ENCODE data around the gene PSMB5.

Gene PSMB5

DNA sequence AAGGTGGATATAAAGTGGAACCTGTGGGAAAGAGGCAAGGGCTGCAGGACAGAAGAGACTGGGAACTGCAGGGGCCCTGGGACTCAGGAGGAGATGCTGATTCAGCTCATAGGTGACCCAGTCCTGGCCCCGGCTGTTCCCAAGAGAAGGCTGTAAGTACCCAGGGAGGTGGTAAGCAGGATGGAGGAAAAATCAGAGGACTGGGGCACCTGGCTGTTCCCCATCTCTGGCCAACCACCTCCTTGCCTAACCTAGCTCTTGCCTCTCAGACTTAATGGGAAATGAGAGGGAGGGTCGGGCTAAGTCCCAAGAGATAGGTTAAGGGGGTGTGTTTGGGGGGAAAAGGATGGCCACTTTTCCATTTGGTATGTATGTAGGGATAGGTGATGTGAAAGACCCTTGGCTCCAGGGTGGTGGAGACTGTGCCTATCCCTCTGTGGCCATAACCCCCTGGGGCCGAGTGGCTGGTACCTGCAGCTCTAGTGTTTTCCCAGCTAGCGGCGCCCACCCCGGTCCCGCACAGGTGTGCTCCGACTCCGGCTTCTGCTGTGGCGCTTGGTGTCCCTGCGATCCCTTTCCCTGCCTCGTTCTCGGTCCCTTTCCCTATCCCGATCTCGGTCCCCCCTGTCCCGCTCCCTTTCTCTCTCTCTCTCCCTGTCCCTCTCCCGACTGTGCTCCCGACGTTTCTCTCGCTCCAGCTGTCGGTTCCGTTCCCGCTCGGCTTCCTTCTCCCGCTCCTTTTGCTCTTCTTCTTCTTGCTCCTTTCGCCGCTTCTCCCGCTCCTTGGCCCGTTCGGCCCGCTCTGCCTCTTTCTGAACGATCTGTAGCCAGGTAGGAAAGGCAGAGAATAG, 24.2 kb upstream of the PSMB5 start:
- no peak for DNase-seq

DNA sequence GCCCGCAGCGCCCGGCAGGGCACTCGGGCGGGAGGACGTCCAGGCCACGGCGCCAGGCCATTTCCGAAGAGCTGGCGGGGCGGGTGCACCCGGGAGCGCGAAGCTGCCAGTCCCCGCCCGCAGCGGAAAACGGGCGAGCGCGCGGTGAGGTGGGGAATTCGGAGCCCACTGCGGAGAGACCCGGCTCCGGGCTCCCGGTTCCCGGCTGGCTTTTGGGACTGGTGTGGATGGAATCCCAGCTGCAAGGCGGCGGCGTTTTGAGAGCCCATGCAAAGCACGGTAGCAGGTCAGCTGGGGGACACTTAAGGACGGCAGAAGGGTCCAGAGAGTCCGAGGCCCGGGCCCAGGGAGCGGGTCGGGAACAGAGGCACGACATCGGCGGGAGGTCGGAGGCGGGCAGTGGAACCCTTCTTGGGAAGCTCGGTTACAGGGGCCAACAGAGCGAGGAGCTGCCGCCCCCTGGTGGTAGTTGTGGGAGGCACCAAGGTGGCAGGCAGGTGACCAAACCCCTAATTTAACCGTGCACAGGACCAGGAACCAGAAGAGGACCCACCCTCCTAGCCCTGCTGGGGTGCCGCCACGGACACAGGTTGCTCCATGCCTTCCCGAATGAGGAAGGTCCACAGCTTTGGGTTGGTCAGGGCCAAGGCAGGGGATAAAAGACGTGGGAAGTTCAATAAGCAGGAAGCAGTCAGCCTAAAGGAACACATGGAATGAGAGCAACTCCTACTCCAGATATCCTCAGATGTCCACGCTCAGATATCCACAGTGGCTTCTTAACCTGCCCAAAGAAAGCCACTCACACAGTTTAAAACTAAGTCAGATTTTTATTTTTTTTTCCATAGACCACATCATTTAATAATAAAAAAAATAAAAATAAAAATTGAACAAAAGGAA, 23.3 kb upstream of the PSMB5 start:
- peak; percentile 59 for DNase-seq

GRCh38 chr14:23056956-23057756, 22.5 kb upstream of the PSMB5 start, which contains the start of gene CDH24:
Gene CDH24, minus strand, starts transcription at chr14:23057520. Its CDS starts 1,787 bp downstream, at chr14:23055733.
- DNase-seq, result peak; percentile 77

GRCh38 chr14:23056145-23056955, 21.6 kb upstream of the PSMB5 start:
- peak; percentile 53 for DNase-seq

- DNase-seq, result no peak
These were observed 21.0 kb upstream of the PSMB5 start for GRCh38 chr14:23055621-23056144.

GRCh38 chr14:23055147-23055550, 20.4 kb upstream of the PSMB5 start:
- no peak for DNase-seq

DNA sequence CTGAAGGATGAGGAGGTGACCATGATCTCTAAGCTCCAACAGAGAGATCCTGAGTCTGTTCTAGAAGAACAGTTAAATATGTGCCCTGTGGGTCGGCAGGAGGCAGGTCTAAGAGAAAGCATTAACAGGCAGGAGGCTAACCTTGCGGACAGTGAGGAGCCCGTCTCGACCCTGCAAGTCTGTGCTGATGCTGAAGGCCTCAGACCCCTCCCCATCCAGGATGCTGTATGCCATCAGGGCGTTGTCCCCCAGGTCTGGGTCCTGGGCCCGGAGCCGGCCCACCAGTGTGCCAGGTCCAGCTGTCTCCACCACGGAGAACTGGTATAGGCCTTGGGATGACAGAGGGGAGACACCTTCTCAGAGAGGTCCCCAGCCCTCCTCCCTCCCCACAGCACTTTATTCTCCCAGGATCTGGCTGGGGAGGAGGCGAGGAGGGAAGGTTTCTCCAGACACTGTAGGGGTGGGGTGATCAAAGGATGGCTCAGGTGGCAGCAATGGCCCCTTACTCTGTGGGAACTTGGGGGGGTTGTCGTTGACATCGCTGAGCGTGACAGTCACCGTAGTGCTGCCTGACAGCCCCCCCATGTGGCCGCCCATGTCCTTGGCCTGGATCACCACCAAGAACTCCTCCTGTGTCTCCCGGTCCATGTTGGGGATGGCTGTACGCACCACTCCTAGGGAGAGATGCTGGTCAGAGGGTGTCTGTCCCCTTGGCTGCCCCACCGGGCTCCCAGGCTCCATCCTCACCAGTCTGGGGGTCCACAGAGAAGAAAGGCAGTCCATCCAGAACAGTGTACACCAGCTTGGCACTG, 19.5 kb upstream of the PSMB5 start:
- no peak for DNase-seq

- DNase-seq, result no peak
These were observed 18.7 kb upstream of the PSMB5 start for GRCh38 chr14:23053426-23053825.

DNA sequence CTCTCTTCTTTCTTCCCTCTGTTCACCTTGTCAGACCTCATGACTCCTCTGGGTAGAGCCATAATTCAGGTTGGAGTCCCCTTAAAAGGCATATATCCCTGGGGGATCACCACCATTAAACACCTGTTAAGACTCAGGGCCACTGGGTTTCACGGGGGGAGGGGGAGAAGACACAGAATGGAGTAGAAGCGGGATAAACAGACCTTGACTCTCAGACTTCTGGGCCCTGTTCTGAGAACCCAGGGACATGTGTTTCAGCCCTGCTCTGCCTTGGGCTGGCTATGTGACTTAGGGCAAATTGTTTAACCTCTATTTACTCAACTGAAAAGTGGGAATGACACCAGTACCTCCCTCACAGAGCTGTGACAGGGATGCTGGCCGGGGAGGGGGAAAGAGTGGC, 18.0 kb upstream of the PSMB5 start:
- DNase-seq, result no peak

GRCh38 chr14:23052182-23052623, 17.5 kb upstream of the PSMB5 start:
- no peak for DNase-seq

DNA sequence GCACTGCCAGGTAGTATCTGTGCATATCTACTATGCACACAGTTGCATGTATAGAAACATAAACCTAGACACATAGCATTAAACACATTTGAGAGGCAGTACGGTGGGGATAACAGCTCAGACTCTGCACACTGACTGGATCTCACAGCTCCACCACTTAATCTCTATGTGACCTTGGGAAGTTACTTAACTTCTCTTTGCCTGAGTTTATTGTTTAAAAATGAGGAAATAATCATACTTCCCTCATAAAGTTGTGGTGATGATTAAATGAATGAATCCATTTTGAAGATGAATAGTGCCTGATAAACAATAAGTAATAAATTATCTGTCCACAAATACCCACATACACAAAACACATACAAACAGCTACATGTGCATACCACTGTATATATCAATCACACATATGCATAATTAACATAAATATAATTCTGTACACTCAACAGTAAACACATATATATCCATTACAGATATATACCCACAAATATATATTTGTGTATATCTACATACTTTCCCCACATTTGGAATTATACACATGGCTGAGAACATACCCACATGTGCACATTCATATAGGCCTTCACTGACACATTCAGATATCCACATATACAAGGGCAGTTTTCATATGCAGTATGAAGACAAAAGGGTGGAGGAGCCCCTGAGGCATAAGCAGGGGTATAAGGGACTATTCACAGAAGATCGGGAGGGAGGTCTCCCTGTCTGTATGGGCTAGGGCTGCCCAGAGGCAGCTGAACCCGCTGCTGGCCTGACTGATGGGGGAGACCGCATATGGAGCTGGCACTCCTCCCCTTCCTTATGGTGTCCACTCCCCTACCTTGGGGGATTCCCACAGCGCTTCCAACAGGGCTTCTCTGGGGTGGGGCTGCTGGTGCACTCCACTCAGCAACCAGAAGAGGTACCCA, 16.7 kb upstream of the PSMB5 start:
- no peak for DNase-seq

DNA sequence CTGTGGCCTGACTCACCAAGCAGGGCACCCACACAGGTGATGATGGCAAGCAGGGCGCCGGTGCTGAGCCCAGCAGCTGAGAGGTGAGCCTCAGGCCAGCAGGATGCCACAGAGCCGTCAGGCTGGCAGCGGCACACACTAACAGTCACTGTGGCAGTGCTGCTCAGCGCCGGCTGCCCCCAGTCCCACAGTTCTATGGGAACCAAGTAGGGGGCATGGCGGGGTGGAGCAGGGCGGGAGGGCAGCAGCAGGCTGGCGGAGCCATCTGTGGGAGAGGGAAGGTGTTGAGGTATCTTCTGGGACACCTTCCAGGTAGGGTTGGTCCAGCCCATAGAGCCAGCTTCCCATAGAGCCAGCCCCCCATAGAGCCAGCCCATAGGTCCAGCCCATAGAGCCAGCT, 14.3 kb upstream of the PSMB5 start:
- DNase-seq, result no peak

GRCh38 chr14:23047751-23048693, 13.3 kb upstream of the PSMB5 start:
- DNase-seq, result no peak

GRCh38 chr14:23047034-23047634, 12.4 kb upstream of the PSMB5 start:
- DNase-seq, result peak; percentile 74

DNA sequence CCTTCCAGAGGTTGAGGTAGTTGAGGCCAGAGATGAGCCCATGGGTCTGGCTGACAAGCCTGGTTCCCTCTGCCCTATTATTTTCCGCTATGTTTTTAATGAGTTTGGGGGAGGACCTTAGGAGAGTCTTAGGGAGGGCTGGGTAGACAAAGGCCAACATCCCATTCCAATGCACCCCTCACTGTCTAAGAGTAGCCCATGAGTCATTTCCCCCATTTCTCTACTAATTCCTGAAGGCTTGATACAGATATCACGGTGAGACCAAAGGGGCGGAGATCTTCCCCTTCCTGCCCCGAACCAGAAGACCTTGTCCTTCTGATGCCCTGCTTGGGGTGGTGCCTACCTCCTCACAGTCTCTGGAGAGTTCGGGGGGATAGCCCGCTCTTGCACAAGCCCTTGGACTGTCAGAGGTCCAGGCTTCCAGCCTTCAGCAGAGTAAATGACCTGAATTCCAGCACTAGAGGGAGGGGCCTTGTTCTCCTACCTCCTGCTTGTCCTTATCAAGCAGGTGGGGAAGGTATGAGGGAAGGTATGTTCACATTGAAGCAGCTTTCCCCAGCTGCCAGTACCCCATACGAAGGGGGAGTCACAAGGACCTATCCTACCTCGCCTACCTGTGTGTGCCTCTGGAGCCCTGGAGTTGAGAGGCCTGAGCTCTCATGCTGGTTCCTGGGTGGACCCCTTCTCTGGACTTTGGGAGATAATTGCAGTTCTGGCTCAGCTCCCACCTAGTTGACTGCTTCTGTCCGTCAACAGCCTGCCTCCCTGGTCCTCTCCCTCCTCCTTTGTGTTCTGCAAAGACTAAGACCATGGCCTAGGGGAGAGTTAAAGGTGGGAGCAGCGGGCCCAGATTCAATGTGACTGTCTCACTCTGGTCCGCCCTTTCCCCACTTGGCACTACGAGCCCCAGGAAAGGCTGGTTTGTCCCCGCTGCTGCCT, 11.0 kb upstream of the PSMB5 start:
- DNase-seq, result peak; percentile 65

DNA sequence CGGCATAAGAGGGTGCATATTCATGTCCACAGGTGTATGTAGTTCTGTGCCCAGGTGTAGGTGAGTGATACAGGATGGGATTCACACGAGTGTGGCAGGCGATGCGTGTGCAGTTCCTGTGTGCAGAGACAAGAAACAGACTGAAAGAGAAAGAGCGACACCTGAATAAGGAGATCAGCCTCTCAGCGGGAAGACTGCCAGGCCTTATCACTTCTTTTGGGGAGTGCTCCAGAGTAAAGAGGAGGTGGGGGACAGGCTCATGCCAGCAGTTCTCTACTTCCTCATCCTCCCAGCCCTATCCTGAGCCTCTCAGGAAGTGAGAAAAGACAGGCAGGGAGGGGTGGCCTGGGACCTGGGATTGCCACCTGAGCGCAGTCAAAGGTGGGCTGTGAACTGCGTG, 10.1 kb upstream of the PSMB5 start:
- peak; percentile 24 for DNase-seq

- DNase-seq, result no peak
These were observed 9.1 kb upstream of the PSMB5 start for GRCh38 chr14:23043754-23044153.

All from NCI-H226 (cell line).